Sigmoid colon (tissue), 4 donors: Measurements from ENCODE around the gene NBEAL1.

Source experiments
- EP300 ChIP-seq, 4 donors: sonication (generic); formaldehyde crosslinking; IDR thresholded peaks; one replicate each; pipeline ENCODE4 v1.6.1; 2017; ENCODE audit warnings: antibody characterized with exemption in 4 of 4
- TF ChIP-seq, protein P1 (sequence below), 4 experiments: fragments of 450-650 bp in 3 of 4; fragments of 200-600 bp in 1 of 4; IDR thresholded peaks; one replicate each; pipeline ENCODE4 v1.5.1; 2016 to 2019; ENCODE audit warnings: antibody characterized with exemption in 4 of 4, mild to moderate bottlenecking in 3 of 4, moderate library complexity in 2 of 4

DNA sequence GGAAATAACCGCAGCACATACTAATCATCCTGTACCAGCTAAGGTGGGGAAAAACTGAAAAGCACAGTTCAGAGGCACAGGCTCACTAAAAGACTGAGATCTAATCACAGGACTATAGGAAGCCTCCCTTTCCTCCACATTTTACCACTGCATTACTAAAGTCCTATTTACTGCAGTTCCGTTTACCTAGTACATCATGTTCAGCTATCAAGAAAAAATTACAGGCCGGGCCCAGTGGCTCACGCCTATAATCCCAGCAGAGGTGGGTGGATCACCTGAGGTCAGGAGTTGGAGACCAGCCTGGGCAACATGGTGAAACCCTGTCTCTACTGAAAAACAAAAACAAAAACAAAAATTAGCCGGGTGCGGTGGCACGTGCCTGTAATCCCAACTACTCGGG lies 11.0 kb upstream of the NBEAL1 start:
- TF ChIP-seq, protein P1, sequence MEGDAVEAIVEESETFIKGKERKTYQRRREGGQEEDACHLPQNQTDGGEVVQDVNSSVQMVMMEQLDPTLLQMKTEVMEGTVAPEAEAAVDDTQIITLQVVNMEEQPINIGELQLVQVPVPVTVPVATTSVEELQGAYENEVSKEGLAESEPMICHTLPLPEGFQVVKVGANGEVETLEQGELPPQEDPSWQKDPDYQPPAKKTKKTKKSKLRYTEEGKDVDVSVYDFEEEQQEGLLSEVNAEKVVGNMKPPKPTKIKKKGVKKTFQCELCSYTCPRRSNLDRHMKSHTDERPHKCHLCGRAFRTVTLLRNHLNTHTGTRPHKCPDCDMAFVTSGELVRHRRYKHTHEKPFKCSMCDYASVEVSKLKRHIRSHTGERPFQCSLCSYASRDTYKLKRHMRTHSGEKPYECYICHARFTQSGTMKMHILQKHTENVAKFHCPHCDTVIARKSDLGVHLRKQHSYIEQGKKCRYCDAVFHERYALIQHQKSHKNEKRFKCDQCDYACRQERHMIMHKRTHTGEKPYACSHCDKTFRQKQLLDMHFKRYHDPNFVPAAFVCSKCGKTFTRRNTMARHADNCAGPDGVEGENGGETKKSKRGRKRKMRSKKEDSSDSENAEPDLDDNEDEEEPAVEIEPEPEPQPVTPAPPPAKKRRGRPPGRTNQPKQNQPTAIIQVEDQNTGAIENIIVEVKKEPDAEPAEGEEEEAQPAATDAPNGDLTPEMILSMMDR (IDR thresholded peaks at IDR 0.05) = no peak
- TF ChIP-seq EP300 (IDR thresholded peaks at IDR 0.05) = no peak
